HG02840 (cell line): ENCODE results near the gene IVNS1ABP.

ENCODE experiments used
- ATAC-seq: cut with Tn5 transposase; IDR thresholded peaks from one replicate; pipeline ENCODE4 v1.9.1; 2021; ENCODE audit warnings: mild to moderate bottlenecking, moderate library complexity, moderate number of reproducible peaks; ENCODE audit not compliant: unreplicated experiment, low FRiP score

Gene IVNS1ABP

GRCh38 chr1:185317034-185317885, at the start of gene IVNS1ABP:
Gene IVNS1ABP (minus strand): TSS chr1:185317243. CDS start chr1:185309493, 7,750 bp downstream.
- peak; percentile 76 for ATAC-seq

GRCh38 chr1:185365951-185366350, 48.9 kb upstream of the IVNS1ABP start:
- ATAC-seq, result no peak

GRCh38 chr1:185364528-185364927, 47.5 kb upstream of the IVNS1ABP start:
- peak; percentile 55 for ATAC-seq

GRCh38 chr1:185363205-185363604, 46.2 kb upstream of the IVNS1ABP start:
- ATAC-seq, result no peak

GRCh38 chr1:185360714-185361113, 43.7 kb upstream of the IVNS1ABP start:
- ATAC-seq, result no peak

GRCh38 chr1:185358957-185359356, 41.9 kb upstream of the IVNS1ABP start:
- no peak for ATAC-seq

- ATAC-seq, result no peak
Measured at GRCh38 chr1:185355947-185356346, 38.9 kb upstream of the IVNS1ABP start.

- ATAC-seq, result no peak
Measured at GRCh38 chr1:185353124-185353523, 36.1 kb upstream of the IVNS1ABP start.

- ATAC-seq, result no peak
Measured at GRCh38 chr1:185351734-185352466, 34.9 kb upstream of the IVNS1ABP start.

GRCh38 chr1:185350027-185350442, 33.0 kb upstream of the IVNS1ABP start:
- ATAC-seq, result no peak

- ATAC-seq, result no peak
Measured at GRCh38 chr1:185349556-185349955, 32.5 kb upstream of the IVNS1ABP start.

- ATAC-seq, result no peak
Measured at GRCh38 chr1:185348985-185349384, 31.9 kb upstream of the IVNS1ABP start.

- no peak for ATAC-seq
Measured at GRCh38 chr1:185348296-185348695, 31.3 kb upstream of the IVNS1ABP start.

- ATAC-seq, result no peak
Measured at GRCh38 chr1:185345913-185346720, 29.1 kb upstream of the IVNS1ABP start.

GRCh38 chr1:185343306-185343705, 26.3 kb upstream of the IVNS1ABP start:
- no peak for ATAC-seq

GRCh38 chr1:185342672-185343259, 25.7 kb upstream of the IVNS1ABP start:
- ATAC-seq, result no peak

- ATAC-seq, result no peak
Measured at GRCh38 chr1:185342017-185342416, 25.0 kb upstream of the IVNS1ABP start.

GRCh38 chr1:185341196-185341781, 24.2 kb upstream of the IVNS1ABP start:
- no peak for ATAC-seq

- ATAC-seq, result peak; percentile 96
Measured at GRCh38 chr1:185338719-185339622, 21.9 kb upstream of the IVNS1ABP start.
